ENCODE data around the gene CDK5R2. TPM values are rescaled to one million over a fixed set of nuclear protein-coding genes. Genes with fewer than 3 reads are reported as not detected.

CDK5R2 gene
- total RNA-seq, 2 donors from 2014 or later, result not detected

DNA sequence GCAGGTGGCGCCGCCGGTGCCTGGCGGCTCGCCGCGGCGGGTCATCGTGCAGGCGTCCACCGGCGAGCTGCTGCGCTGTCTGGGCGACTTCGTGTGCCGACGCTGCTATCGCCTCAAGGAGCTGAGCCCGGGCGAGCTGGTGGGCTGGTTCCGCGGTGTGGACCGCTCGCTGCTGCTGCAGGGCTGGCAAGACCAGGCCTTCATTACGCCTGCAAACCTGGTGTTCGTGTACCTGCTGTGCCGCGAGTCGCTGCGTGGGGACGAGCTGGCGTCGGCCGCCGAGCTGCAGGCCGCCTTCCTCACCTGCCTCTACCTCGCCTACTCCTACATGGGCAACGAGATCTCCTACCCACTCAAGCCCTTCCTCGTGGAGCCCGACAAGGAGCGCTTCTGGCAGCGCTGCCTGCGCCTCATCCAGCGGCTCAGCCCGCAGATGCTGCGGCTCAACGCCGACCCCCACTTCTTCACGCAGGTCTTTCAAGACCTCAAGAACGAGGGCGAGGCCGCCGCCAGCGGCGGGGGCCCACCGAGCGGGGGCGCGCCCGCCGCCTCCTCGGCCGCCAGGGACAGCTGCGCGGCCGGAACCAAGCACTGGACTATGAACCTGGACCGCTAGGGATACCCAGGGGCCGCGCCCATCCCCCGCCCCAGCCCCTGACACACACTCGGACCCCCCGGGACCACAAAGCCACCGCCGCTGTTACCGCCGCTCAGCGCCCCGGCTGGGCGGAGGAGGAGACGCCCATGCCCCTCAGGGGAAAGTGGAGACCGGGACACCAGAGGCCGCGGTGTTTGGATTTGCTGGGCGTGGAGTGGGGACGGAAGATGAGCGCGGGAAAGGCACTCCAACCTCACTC is 1.1 kb downstream of the CDK5R2 start:
- Histone ChIP-seq H3K27ac (no peak overlapping the region), H3K36me3 (no peaks in the 10 kb centered on the region), H3K4me1 (peaks cover 0 to 19% of the 10 kb centered on the region in 2 donors), H3K4me3 (no peak overlapping the region), H3K9me3 (no peaks in the 10 kb centered on the region), H3K27me3 (peaks cover 25 to 49% of the 10 kb centered on the region in 2 donors)
- no peak for DNase-seq (ENCODE audit: low spot score)
- TF ChIP-seq CTCF (IDR thresholded peaks at IDR 0.05), result no peak

GRCh38 chr2:218961229-218961628 is 1.8 kb downstream of the CDK5R2 start:
- no peaks in the 10 kb centered on the region for H3K9me3 ChIP-seq
- TF ChIP-seq CTCF (IDR thresholded peaks at IDR 0.05), result no peak
- no peak overlapping the region for H3K4me3 ChIP-seq
- no peaks in the 10 kb centered on the region for H3K36me3 ChIP-seq
- no peak overlapping the region for H3K27ac ChIP-seq
- peaks cover 0 to 19% of the 10 kb centered on the region in 2 donors for H3K4me1 ChIP-seq
- DNase-seq (ENCODE audit: low spot score), result no peak
- peaks cover 25 to 49% of the 10 kb centered on the region in 2 donors for H3K27me3 ChIP-seq

DNA sequence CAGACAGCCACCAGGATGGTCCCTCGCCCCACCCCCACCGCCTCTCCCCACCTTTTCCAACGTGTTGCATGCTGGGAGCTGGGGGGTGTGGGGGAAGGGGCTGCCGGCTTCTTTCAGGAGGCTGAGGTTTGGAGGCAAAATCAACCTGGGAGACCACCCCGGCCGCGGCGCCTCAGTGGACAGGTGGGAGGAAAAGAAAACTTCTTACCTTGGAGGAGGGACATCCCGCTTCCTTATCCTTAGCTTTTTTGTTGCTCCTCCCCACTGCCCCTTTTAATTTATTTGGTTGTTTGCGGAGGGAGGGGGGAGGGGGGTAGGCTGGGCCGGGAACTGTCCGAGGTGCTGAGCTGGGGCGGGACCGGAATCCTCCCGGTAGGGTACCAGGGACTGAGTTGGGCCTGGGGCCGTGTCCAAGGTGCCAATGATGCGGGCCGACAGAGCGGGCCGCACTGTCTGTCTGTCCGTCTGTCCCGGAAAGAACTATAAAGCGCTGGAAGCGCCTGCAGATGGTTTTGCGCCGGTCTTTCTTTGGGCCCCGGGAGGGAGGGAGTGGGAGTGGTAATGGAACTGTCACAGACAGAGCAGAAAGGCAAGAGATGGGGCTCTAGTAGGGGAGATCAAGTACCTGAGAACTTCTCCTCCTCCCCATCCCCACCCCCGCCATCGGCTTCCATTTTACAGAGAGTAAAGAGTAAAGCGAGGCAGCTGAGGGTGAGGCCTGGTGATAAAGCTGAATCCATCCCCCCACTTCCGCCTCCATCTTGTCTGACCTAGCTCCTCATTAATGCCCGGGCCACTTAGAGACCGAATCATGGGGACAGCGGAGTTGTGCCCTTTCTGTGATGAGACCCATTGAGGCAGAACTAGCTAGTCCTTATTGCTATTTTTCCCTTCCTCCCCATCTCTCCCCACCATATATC is 2.4 kb downstream of the CDK5R2 start:
- DNase-seq (ENCODE audit: low spot score), result no peak
- Histone ChIP-seq H3K9me3 (no peaks in the 10 kb centered on the region), H3K4me1 (peaks cover 0 to 19% of the 10 kb centered on the region in 2 donors), H3K36me3 (no peaks in the 10 kb centered on the region), H3K27me3 (peaks cover 25 to 49% of the 10 kb centered on the region in 2 donors), H3K4me3 (no peak overlapping the region), H3K27ac (no peak overlapping the region)
- no peak for TF ChIP-seq CTCF (IDR thresholded peaks at IDR 0.05)

- Histone ChIP-seq H3K4me3 (no peak overlapping the region), H3K27ac (no peak overlapping the region), H3K27me3 (peaks cover 25 to 49% of the 10 kb centered on the region in 2 donors), H3K9me3 (no peaks in the 10 kb centered on the region), H3K4me1 (peaks cover 0 to 19% of the 10 kb centered on the region in 2 donors), H3K36me3 (no peaks in the 10 kb centered on the region)
- no peak for DNase-seq (ENCODE audit: low spot score)
- no peak for TF ChIP-seq CTCF (IDR thresholded peaks at IDR 0.05)
Measured at GRCh38 chr2:218962859-218963492, 3.5 kb downstream of the CDK5R2 start.

DNA sequence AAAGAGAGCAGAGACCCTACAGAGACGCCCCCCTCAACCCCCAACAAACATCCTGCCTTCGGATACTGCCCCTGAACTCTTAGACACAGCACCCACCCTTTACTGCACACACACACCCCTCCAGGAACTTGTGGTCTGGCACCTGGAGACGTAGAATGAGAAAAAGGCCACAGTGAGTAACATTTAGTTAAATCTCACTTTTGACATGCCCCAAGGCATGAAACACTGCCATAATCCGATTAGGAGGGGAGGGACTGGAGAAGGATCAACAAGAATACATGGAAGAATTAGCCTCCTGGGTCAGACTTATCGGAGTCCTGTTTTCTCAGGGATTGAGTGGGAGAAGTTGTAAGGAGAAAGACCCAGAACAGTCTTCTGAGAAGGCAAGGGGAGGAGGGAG is 4.1 kb downstream of the CDK5R2 start:
- Histone ChIP-seq H3K4me3 (no peak overlapping the region), H3K27me3 (peaks cover 25 to 49% of the 10 kb centered on the region in 2 donors), H3K27ac (no peak overlapping the region), H3K36me3 (no peaks in the 10 kb centered on the region), H3K4me1 (peaks cover 0 to 19% of the 10 kb centered on the region in 2 donors), H3K9me3 (no peaks in the 10 kb centered on the region)
- TF ChIP-seq CTCF (IDR thresholded peaks at IDR 0.05), result no peak
- DNase-seq (ENCODE audit: low spot score), result no peak

All from right atrium auricular region (tissue), 2 donors.